Retinal pigment epithelial cell (primary cell): ENCODE data around the gene FAM171A1.

Source experiments
- DNase-seq: peaks from one replicate; pipeline ENCODE4 v3.0.0-alpha.2; 2010; ENCODE audit warnings: low read depth
- H3K4me3 ChIP-seq: 2 replicates; pipeline ENCODE4 v1.5.1; 2011; ENCODE audit warnings: mild to moderate bottlenecking, low read length, control low read depth, moderate library complexity
- TF ChIP-seq, protein P1 (sequence below): conservative IDR thresholded peaks from 2 replicates; pipeline ENCODE4 v1.5.1; 2011; ENCODE audit warnings: low read depth, low read length, control low read depth, inconsistent platforms

The FAM171A1 gene

GRCh38 chr10:15364001-15364400, 7.1 kb downstream of the FAM171A1 start:
- TF ChIP-seq, protein P1, sequence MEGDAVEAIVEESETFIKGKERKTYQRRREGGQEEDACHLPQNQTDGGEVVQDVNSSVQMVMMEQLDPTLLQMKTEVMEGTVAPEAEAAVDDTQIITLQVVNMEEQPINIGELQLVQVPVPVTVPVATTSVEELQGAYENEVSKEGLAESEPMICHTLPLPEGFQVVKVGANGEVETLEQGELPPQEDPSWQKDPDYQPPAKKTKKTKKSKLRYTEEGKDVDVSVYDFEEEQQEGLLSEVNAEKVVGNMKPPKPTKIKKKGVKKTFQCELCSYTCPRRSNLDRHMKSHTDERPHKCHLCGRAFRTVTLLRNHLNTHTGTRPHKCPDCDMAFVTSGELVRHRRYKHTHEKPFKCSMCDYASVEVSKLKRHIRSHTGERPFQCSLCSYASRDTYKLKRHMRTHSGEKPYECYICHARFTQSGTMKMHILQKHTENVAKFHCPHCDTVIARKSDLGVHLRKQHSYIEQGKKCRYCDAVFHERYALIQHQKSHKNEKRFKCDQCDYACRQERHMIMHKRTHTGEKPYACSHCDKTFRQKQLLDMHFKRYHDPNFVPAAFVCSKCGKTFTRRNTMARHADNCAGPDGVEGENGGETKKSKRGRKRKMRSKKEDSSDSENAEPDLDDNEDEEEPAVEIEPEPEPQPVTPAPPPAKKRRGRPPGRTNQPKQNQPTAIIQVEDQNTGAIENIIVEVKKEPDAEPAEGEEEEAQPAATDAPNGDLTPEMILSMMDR = no peak
- no peak for DNase-seq
- no peak overlapping the region for H3K4me3 ChIP-seq

GRCh38 chr10:15363031-15363430, 8.1 kb downstream of the FAM171A1 start:
- no peak for DNase-seq
- TF ChIP-seq, protein P1 = no peak
- no peak overlapping the region for H3K4me3 ChIP-seq

DNA sequence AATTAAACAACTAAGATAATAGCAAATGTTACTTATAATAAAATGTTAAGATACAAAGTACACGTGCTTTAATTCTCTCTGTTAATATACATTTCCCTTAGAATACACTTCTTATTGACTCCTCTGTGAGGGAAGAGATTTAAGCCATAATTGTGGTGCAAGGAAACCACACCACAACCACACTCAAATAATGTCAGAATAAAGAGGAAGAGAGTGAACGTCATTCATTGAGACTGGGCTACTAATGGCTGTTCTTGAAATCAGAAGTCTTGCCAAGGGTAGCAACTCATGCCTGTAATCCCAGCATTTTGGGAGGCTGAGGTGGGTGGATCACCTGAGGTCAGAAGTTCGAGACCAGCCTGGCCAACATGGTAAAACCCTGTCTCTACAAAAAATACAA, 10.0 kb downstream of the FAM171A1 start:
- TF ChIP-seq, protein P1 = no peak
- no peak for DNase-seq

GRCh38 chr10:15360566-15360965, 10.5 kb downstream of the FAM171A1 start:
- TF ChIP-seq, protein P1 = no peak
- H3K4me3 ChIP-seq = no peak overlapping the region
- DNase-seq = no peak

More for the DNA sequence above, 10.0 kb downstream of the FAM171A1 start:
- no peak overlapping the region for H3K4me3 ChIP-seq

- no peak overlapping the region for H3K4me3 ChIP-seq
- DNase-seq = no peak
- TF ChIP-seq, protein P1 = no peak
These were observed 17.5 kb downstream of the FAM171A1 start for GRCh38 chr10:15353471-15354017.

DNA sequence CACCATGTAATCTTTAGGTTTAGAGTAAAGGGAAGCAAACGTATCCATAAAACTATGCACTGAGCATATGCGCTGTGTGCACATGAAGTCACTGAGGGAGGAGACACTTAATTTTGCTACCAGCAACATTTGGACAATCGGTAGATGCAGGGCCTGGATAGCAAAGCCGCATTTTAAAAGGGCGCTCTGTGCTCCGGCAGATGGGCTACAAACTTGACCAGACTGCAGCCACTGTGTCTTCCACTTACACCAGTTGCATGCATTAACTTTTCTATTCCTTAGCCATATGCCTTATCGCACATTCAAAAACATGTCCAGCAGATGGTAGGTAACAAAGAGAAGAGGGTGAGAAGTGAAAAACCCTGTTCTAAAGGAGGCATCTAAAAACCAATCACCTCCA, 18.3 kb downstream of the FAM171A1 start:
- no peak for DNase-seq
- TF ChIP-seq, protein P1 = no peak
- no peak overlapping the region for H3K4me3 ChIP-seq

- TF ChIP-seq, protein P1 = no peak
- DNase-seq = no peak
- no peak overlapping the region for H3K4me3 ChIP-seq
These were observed 18.9 kb downstream of the FAM171A1 start for GRCh38 chr10:15352201-15352600.
